ENCODE results near the gene PGM5.

- TF ChIP-seq TBP (IDR thresholded peaks at IDR 0.05; ENCODE audit: low read depth, low read length) (no peak), POLR2AphosphoS5 (IDR thresholded peaks at IDR 0.05; ENCODE audit: low read depth, low read length) (no peak), GABPA (IDR thresholded peaks at IDR 0.05; ENCODE audit: borderline replicate concordance, insufficient read depth, low read length) (no peak), MAFK (IDR thresholded peaks at IDR 0.05; ENCODE audit: low read depth, low read length) (no peak), CTCF (IDR thresholded peaks at IDR 0.05; ENCODE audit: control extremely low read depth in 1 of 3, insufficient read depth in 1 of 3, low read depth in 1 of 3, low read length in 3 of 3) (no peak), SIN3A (conservative IDR thresholded peaks at IDR 0.05 in 1 of 2, IDR thresholded peaks at IDR 0.05 in 1 of 2; ENCODE audit: low read depth in 1 of 2, low read length in 2 of 2) (no peak), EP300 (IDR thresholded peaks at IDR 0.05; ENCODE audit: borderline replicate concordance in 1 of 2, low read depth in 2 of 2, low read length in 2 of 2) (no peak), SUZ12 (IDR thresholded peaks at IDR 0.05; ENCODE audit: low read length) (no peak), POLR2A (IDR thresholded peaks at IDR 0.05; ENCODE audit: control extremely low read depth in 1 of 2, low read depth in 2 of 2, low read length in 2 of 2) (no peak), RXRA (IDR thresholded peaks at IDR 0.05; ENCODE audit: insufficient read depth, low read depth, low read length) (no peak), TCF12 (IDR thresholded peaks at IDR 0.05; ENCODE audit: low read depth, low read length) (no peak), USF2 (IDR thresholded peaks at IDR 0.05; ENCODE audit: low read length) (no peak), EZH2 (IDR thresholded peaks at IDR 0.05; ENCODE audit: low read depth, low read length, severe bottlenecking) (no peak)
Measured at GRCh38 chr9:68547417-68547816, 191.0 kb downstream of the PGM5 start.
